Gastroesophageal sphincter (tissue), 4 donors: ENCODE data around the gene C3. TPM values are rescaled to one million over a fixed set of nuclear protein-coding genes. Genes with fewer than 3 reads are reported as not detected.
A peak's percentile ranks its signal among the peaks of the same experiment; 100 is the strongest.

Experiments used
- ATAC-seq: fragments of 150-250 bp; one replicate; pipeline ENCODE4 v1.9.1; 2016; ENCODE audit warnings: mild to moderate bottlenecking, moderate library complexity
- H3K27ac ChIP-seq, 4 donors: fragments of 200-600 bp; sonication (generic) in 3 of 4; 1 replicate in 3 of 4; 2 replicates in 1 of 4; pipeline ENCODE4 v1.5.1; 2016 to 2019
- H3K27me3 ChIP-seq: fragments of 200-600 bp; sonication (generic); one replicate; pipeline ENCODE4 v1.5.1; 2019
- H3K36me3 ChIP-seq, 2 donors: fragments of 200-600 bp; sonication (generic); one replicate each; pipeline ENCODE4 v1.5.1; 2019; ENCODE audit warnings: control low read depth in 1 of 2
- H3K4me1 ChIP-seq, 3 donors: fragments of 200-600 bp; sonication (generic); 1 replicate in 2 of 3; 2 replicates in 1 of 3; pipeline ENCODE4 v1.5.1; 2016 to 2019; ENCODE audit warnings: control low read depth in 2 of 3
- H3K4me3 ChIP-seq, 2 donors: fragments of 200-600 bp; sonication (generic); one replicate each; pipeline ENCODE4 v1.5.1; 2019; ENCODE audit warnings: mild to moderate bottlenecking in 1 of 2, moderate library complexity in 1 of 2
- H3K9me3 ChIP-seq, 3 donors: fragments of 200-600 bp; sonication (generic); one replicate each; pipeline ENCODE4 v1.5.1; 2017 to 2019; ENCODE audit warnings: control low read depth in 2 of 3
- CTCF ChIP-seq, 4 experiments: fragments of 200-600 bp in 2 of 4; fragments of 450-650 bp in 2 of 4; sonication (generic) in 1 of 4; IDR thresholded peaks; one replicate each; pipeline ENCODE4 v1.5.1; 2017 to 2019; ENCODE audit warnings: antibody characterized with exemption in 4 of 4, mild to moderate bottlenecking in 2 of 4, moderate library complexity in 2 of 4
- POLR2A ChIP-seq, 2 donors: fragments of 450-650 bp; IDR thresholded peaks; one replicate each; pipeline ENCODE4 v1.6.1; 2017; ENCODE audit warnings: antibody characterized with exemption in 2 of 2, mild to moderate bottlenecking in 2 of 2, moderate library complexity in 1 of 2
- WGBS, 2 donors: methylation state at CpG; one replicate each; pipeline ENCODE4 v1.1.5; 2018; ENCODE audit warnings: low coverage in 1 of 2; 5-methylcytosine and 5-hydroxymethylcytosine counted together
- total RNA-seq, 4 donors: library from RNA; depleted of rRNA; stranded (reverse); fragments of >200 nt; gene quantifications; one replicate each; pipeline ENCODE4 v1.1.0, GENCODE V29; 2016

The C3 gene
- total RNA-seq, 4 donors from 2014 or later, result 246 to 757 (median 594) TPM

GRCh38 chr19:6632002-6632621 lies 88.3 kb downstream of the C3 start:
- ATAC-seq, result no peak
- no peak for TF ChIP-seq POLR2A (IDR thresholded peaks at IDR 0.05)
- TF ChIP-seq CTCF (IDR thresholded peaks at IDR 0.05), result peak; percentile 78 to 84 (median 79)
- Histone ChIP-seq H3K4me3 (no peak overlapping the region), H3K27ac (no peak overlapping the region), H3K36me3 (no peaks in the 10 kb centered on the region), H3K4me1 (no peaks in the 10 kb centered on the region), H3K9me3 (no peaks in the 10 kb centered on the region), H3K27me3 (peaks cover 32% of the 10 kb centered on the region)
- WGBS, 2 donors, result 6 to 40% methylated on average over 7 to 12 of the region's 12 CpGs

Other genes with a start within 250 kb of the C3 start
- 1 to 10 TPM in 3 of 4 donors, under 1 TPM in 1; 0.57 to 6.1 (median 1.5) TPM for gene DENND1C, start 238.9 kb downstream of the C3 start, total RNA-seq
- 1 to 10 TPM; 1.2 to 3.2 (median 2.2) TPM for gene TUBB4A, start 218.3 kb downstream of the C3 start, total RNA-seq
- under 1 TPM in 2 of 4 donors, not detected in 2; 0.17 to 0.27 TPM for gene TNFSF9, start 189.6 kb downstream of the C3 start, total RNA-seq
- gene CD70, start 129.5 kb downstream of the C3 start, total RNA-seq, result 1 to 10 TPM in 1 of 4 donors, not detected in 3; 2.2 TPM
- gene TNFSF14, start 50.5 kb downstream of the C3 start, total RNA-seq, result 1 to 10 TPM in 2 of 4 donors, under 1 TPM in 2; 0.16 to 2.4 (median 0.81) TPM
- gene GPR108, start 16.9 kb upstream of the C3 start, total RNA-seq, result 10 to 100 TPM; 44.0 to 68.8 (median 60.1) TPM
- 100 to 1,000 TPM in 3 of 4 donors, 10 to 100 TPM in 1; 94.1 to 129 (median 104) TPM for gene TRIP10, start 19.0 kb upstream of the C3 start, total RNA-seq
- gene SH2D3A, start 46.8 kb upstream of the C3 start, total RNA-seq, result 1 to 10 TPM in 2 of 4 donors, under 1 TPM in 1, not detected in 1; 0.78 to 5.8 (median 1.7) TPM
- 1 to 10 TPM; 2.3 to 7.8 (median 5.7) TPM for gene VAV1, start 52.1 kb upstream of the C3 start, total RNA-seq
- gene ADGRE1, start 166.9 kb upstream of the C3 start, total RNA-seq, result under 1 TPM in 1 of 4 donors, not detected in 3; 0.13 TPM